LNCAP (cell line): ENCODE results near the gene TFB2M.

ENCODE experiments used
- CTCF ChIP-seq: fragments of 450-650 bp; IDR thresholded peaks from 2 replicates; pipeline ENCODE4 v1.5.1; 2017; ENCODE audit warnings: mild to moderate bottlenecking

Gene TFB2M

GRCh38 chr1:246599315-246599714, 33.3 kb upstream of the TFB2M start:
- no peak for TF ChIP-seq CTCF

GRCh38 chr1:246597971-246598370, 31.9 kb upstream of the TFB2M start:
- no peak for TF ChIP-seq CTCF

- TF ChIP-seq CTCF: no peak
These were observed 31.3 kb upstream of the TFB2M start for GRCh38 chr1:246597340-246597739.

- TF ChIP-seq CTCF: no peak
These were observed 29.1 kb upstream of the TFB2M start for GRCh38 chr1:246595146-246595545.

GRCh38 chr1:246592695-246593094, 26.6 kb upstream of the TFB2M start:
- no peak for TF ChIP-seq CTCF

GRCh38 chr1:246591958-246592357, 25.9 kb upstream of the TFB2M start:
- TF ChIP-seq CTCF: no peak

- no peak for TF ChIP-seq CTCF
These were observed 25.4 kb upstream of the TFB2M start for GRCh38 chr1:246591504-246591903.

GRCh38 chr1:246591047-246591446, 25.0 kb upstream of the TFB2M start:
- TF ChIP-seq CTCF: no peak
